ENCODE results near the gene MAST2. TPM values are rescaled to one million over a fixed set of nuclear protein-coding genes. Genes with fewer than 3 reads are reported as not detected.

The MAST2 gene
- total RNA-seq, 6 donors from 2014 or later = 16.0 to 77.8 (median 26.4) TPM

DNA sequence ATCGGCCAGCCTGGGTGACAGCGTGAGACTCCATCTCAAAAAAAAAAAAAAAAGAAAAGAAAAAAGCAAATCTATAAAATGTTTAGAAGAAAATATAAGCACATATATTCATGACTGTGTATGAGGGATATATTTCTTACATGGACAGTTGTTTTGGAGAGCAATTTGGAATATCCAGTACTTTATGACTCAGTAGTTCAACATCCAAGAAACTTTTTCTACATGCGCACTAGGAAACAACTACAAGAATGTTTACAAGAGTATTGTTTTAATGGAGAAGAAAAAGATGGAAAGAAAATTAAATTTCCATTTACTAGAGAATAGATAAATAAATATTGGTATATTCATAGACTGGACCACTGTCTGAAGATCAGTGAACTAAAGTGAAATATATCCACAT lies 77.5 kb downstream of the MAST2 start:
- Histone ChIP-seq H3K4me3 (no peak overlapping the region), H3K27ac (no peak overlapping the region), H3K4me1 (no peaks in the 10 kb centered on the region), H3K27me3 (no peaks in the 10 kb centered on the region), H3K36me3 (no peaks in the 10 kb centered on the region), H3K9me3 (no peaks in the 10 kb centered on the region)
- no peak for DNase-seq
- ATAC-seq (ENCODE audit: low FRiP score in 2 of 2) = peak in 1 of 2 donors; percentile 58
- 96% methylated on average over 3 of the region's 3 CpGs for WGBS, 2 donors
- TF ChIP-seq POLR2AphosphoS5 (IDR thresholded peaks at IDR 0.05) (no peak), EP300 (IDR thresholded peaks at IDR 0.05) (no peak), POLR2A (IDR thresholded peaks at IDR 0.05) (no peak)
- TF ChIP-seq, protein P1, sequence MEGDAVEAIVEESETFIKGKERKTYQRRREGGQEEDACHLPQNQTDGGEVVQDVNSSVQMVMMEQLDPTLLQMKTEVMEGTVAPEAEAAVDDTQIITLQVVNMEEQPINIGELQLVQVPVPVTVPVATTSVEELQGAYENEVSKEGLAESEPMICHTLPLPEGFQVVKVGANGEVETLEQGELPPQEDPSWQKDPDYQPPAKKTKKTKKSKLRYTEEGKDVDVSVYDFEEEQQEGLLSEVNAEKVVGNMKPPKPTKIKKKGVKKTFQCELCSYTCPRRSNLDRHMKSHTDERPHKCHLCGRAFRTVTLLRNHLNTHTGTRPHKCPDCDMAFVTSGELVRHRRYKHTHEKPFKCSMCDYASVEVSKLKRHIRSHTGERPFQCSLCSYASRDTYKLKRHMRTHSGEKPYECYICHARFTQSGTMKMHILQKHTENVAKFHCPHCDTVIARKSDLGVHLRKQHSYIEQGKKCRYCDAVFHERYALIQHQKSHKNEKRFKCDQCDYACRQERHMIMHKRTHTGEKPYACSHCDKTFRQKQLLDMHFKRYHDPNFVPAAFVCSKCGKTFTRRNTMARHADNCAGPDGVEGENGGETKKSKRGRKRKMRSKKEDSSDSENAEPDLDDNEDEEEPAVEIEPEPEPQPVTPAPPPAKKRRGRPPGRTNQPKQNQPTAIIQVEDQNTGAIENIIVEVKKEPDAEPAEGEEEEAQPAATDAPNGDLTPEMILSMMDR (IDR thresholded peaks at IDR 0.05) = no peak

DNA sequence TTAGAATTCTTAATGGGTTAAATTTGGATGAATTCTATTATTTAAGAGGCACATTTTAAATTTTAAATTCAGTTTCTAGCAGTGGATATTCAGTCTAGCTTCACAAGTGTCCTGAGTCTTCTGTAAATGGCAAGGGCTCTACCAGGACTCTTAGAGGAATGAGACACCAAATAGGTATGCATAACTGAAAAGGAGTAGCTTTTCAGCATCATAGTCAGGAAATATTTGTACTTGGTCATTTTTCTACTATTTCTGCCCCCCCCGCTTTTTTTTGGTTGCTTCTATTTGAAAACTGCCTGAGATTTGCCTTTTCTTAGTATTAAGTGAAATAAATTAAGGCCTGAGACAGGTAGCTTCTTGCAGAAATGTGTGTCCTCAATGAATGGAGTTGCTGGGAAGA lies 80.2 kb downstream of the MAST2 start:
- Histone ChIP-seq H3K4me1 (no peaks in the 10 kb centered on the region), H3K4me3 (no peak overlapping the region), H3K9me3 (no peaks in the 10 kb centered on the region), H3K36me3 (no peaks in the 10 kb centered on the region), H3K27ac (no peak overlapping the region), H3K27me3 (no peaks in the 10 kb centered on the region)
- DNase-seq (no peak), ATAC-seq (ENCODE audit: low FRiP score in 2 of 2) (no peak)
- 73 to 76% methylated on average over 1 of the region's 1 CpG for WGBS, 2 donors
- TF ChIP-seq EP300 (IDR thresholded peaks at IDR 0.05) (no peak), POLR2AphosphoS5 (IDR thresholded peaks at IDR 0.05) (no peak), POLR2A (IDR thresholded peaks at IDR 0.05) (no peak)
- TF ChIP-seq, protein P1 (IDR thresholded peaks at IDR 0.05) = no peak

DNA sequence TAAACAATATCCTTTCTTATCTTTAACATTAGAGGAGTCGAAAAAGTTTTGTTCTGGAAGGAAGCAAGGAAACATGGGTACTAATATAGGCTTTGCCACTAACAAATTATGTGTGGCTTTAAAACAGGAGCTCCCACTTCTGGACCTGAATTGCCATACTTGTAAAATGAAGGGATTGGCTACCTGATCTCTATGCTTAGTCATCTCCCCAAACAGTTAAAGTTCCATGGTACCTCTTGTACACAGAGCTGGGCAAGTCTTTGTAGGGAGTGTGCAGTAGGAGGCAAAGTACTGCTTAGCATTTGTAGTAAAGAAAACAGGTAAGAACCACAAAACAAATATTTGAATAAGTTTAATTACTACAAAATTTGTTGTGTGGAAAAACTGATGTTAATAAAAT lies 81.3 kb downstream of the MAST2 start:
- TF ChIP-seq EP300 (IDR thresholded peaks at IDR 0.05) (no peak), POLR2AphosphoS5 (IDR thresholded peaks at IDR 0.05) (no peak), POLR2A (IDR thresholded peaks at IDR 0.05) (no peak)
- TF ChIP-seq, protein P1 (IDR thresholded peaks at IDR 0.05) = no peak
- no peak for ATAC-seq (ENCODE audit: low FRiP score in 2 of 2)
- H3K27me3 ChIP-seq = no peaks in the 10 kb centered on the region
- 54% methylated on average over 1 of the region's 1 CpG for WGBS, 2 donors
- H3K36me3 ChIP-seq = no peaks in the 10 kb centered on the region
- no peak overlapping the region for H3K27ac ChIP-seq
- no peaks in the 10 kb centered on the region for H3K9me3 ChIP-seq
- H3K4me3 ChIP-seq = no peak overlapping the region
- no peaks in the 10 kb centered on the region for H3K4me1 ChIP-seq
- DNase-seq = no peak

DNA sequence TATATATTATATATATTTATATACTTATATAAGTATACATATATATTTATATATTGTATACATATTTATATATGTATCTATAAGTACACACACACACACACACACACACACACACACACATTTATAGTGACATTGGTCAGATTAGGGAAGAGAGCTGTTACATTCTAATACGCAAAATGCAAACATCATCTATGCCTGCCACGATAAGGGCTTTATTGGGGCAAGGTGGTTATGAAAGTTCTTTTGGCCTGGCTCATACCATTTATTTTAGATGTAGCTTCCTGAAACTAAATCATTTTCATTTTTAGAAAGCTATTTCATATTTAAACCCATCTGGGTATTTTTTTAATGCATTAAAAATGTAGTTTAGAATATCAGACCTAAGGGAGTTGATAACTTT lies 82.8 kb downstream of the MAST2 start:
- H3K27ac ChIP-seq = no peak overlapping the region
- H3K36me3 ChIP-seq = no peaks in the 10 kb centered on the region
- H3K4me3 ChIP-seq = no peak overlapping the region
- WGBS, 2 donors = 62 to 70% methylated on average over 2 of the region's 2 CpGs
- H3K27me3 ChIP-seq = no peaks in the 10 kb centered on the region
- H3K4me1 ChIP-seq = no peaks in the 10 kb centered on the region
- H3K9me3 ChIP-seq = no peaks in the 10 kb centered on the region
- TF ChIP-seq, protein P1 (IDR thresholded peaks at IDR 0.05) = no peak
- TF ChIP-seq POLR2AphosphoS5 (IDR thresholded peaks at IDR 0.05) (no peak), POLR2A (IDR thresholded peaks at IDR 0.05) (no peak), EP300 (IDR thresholded peaks at IDR 0.05) (no peak)
- ATAC-seq (ENCODE audit: low FRiP score in 2 of 2) (no peak), DNase-seq (no peak)

DNA sequence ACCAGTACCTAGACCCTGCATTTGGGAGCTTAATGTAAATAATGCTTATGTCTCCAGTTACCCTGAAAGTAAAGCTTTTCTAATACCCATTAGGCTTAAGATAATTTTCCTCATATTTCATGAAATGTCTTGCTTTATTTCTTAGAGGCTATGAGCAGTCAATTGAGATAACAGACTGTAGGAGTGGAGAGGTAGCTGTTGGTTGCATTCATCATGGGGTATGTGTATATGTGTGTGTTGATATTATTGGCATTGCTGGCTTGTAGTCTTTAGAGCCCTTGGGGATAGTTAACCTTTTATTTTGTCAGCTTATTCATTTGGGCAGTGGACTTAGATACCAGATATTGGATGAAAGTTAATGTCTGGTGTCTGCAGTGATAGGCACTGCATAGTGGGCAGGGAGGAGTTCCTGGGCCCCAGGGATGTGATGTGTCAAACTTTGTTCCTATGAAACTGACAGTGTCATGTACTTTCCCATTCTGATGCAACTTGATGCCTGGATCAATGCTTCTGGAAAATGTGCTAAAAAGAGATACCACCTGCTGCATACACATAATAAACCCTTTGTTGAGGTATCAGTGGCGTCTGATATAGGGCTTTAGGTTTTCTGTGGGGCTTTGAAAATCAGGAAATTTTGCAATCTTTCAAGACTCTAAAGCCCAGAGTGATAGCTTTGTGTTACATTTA lies 83.9 kb downstream of the MAST2 start:
- no peak for DNase-seq
- peaks cover 0 to 4% (median 0%) of the 10 kb centered on the region in 4 donors for H3K4me1 ChIP-seq
- TF ChIP-seq, protein P1 (IDR thresholded peaks at IDR 0.05) = no peak
- TF ChIP-seq EP300 (IDR thresholded peaks at IDR 0.05) (no peak), POLR2A (IDR thresholded peaks at IDR 0.05) (no peak), POLR2AphosphoS5 (IDR thresholded peaks at IDR 0.05) (no peak)
- no peak overlapping the region for H3K4me3 ChIP-seq
- no peak for ATAC-seq (ENCODE audit: low FRiP score in 2 of 2)
- 84 to 100% methylated on average over 1 of the region's 1 CpG for WGBS, 2 donors
- H3K27me3 ChIP-seq = no peaks in the 10 kb centered on the region
- H3K27ac ChIP-seq = no peak overlapping the region
- no peaks in the 10 kb centered on the region for H3K9me3 ChIP-seq
- H3K36me3 ChIP-seq = no peaks in the 10 kb centered on the region

All from upper lobe of left lung (tissue), 6 donors.